Islet precursor cell (in vitro differentiated cells): ENCODE results near the gene CCDC12.

Experiments used
- DNase-seq: peaks from one replicate; pipeline ENCODE4 v3.0.0-alpha.2; 2018

The CCDC12 gene

GRCh38 chr3:46976326-46977190 lies at the start of gene CCDC12:
Gene CCDC12, minus strand, starts transcription at chr3:46976745. Its CDS starts 13 bp downstream, at chr3:46976732.
- peak; percentile 99 for DNase-seq

- peak; percentile 78 for DNase-seq
These were observed 48.4 kb upstream of the CCDC12 start for GRCh38 chr3:47024932-47025331.

GRCh38 chr3:47022641-47023071 lies 46.1 kb upstream of the CCDC12 start:
- no peak for DNase-seq

- DNase-seq = no peak
These were observed 43.8 kb upstream of the CCDC12 start for GRCh38 chr3:47020311-47020710.

GRCh38 chr3:47019201-47019600 lies 42.7 kb upstream of the CCDC12 start:
- DNase-seq = no peak

GRCh38 chr3:47018269-47018611 lies 41.7 kb upstream of the CCDC12 start:
- no peak for DNase-seq

GRCh38 chr3:47017504-47018268 lies 41.1 kb upstream of the CCDC12 start:
- peak; percentile 74 for DNase-seq

GRCh38 chr3:47016934-47017435 lies 40.4 kb upstream of the CCDC12 start:
- peak; percentile 62 for DNase-seq

GRCh38 chr3:47016086-47016933 lies 39.8 kb upstream of the CCDC12 start:
- no peak for DNase-seq

GRCh38 chr3:47015151-47015550 lies 38.6 kb upstream of the CCDC12 start:
- DNase-seq = no peak

- no peak for DNase-seq
These were observed 37.5 kb upstream of the CCDC12 start for GRCh38 chr3:47014036-47014435.

- DNase-seq = no peak
These were observed 36.7 kb upstream of the CCDC12 start for GRCh38 chr3:47013231-47013630.

GRCh38 chr3:47012342-47013230 lies 36.0 kb upstream of the CCDC12 start:
- DNase-seq = peak; percentile 55

- DNase-seq = peak; percentile 47
These were observed 34.8 kb upstream of the CCDC12 start for GRCh38 chr3:47011371-47011770.

- DNase-seq = no peak
These were observed 34.4 kb upstream of the CCDC12 start for GRCh38 chr3:47010910-47011309.

- DNase-seq = no peak
These were observed 33.7 kb upstream of the CCDC12 start for GRCh38 chr3:47010111-47010712.

- DNase-seq = peak; percentile 97
These were observed 32.9 kb upstream of the CCDC12 start for GRCh38 chr3:47009225-47010110.

- DNase-seq = no peak
These were observed 32.3 kb upstream of the CCDC12 start for GRCh38 chr3:47008851-47009224.

GRCh38 chr3:47008234-47008796 lies 31.8 kb upstream of the CCDC12 start:
- peak; percentile 43 for DNase-seq
